Activated B cell treated with CpG ODN at 0.5 μM for 24 hours (primary cell): Measurements from ENCODE around the gene CMKLR1. TPM values are rescaled to one million over a fixed set of nuclear protein-coding genes. Genes with fewer than 3 reads are reported as not detected.

Source experiments
- ATAC-seq: fragments of 200-7000 bp; cut with Tn5 transposase; one replicate; pipeline ENCODE4 v1.10.0; 2021; ENCODE audit warnings: low read depth, mild to moderate bottlenecking, moderate library complexity
- CTCF ChIA-PET: fragments of 350-600 bp; sonication (Branson Sonifier 250); formaldehyde crosslinking; loops from one replicate; lab custom pipeline; 2021; ENCODE audit warnings: antibody characterized with exemption; lab: Charles Lee
- POLR2A ChIA-PET: fragments of 350-600 bp; sonication (Branson Sonifier 250); formaldehyde crosslinking; loops from one replicate; lab custom pipeline; 2021; ENCODE audit warnings: antibody characterized with exemption; lab: Charles Lee
- DNase-seq: peaks from one replicate; pipeline ENCODE4 v3.0.0; 2022
- H3K27ac Mint-ChIP-seq: one replicate; pipeline ENCODE4 v1.8.0; 2020; ENCODE audit warnings: mixed read lengths
- H3K27me3 Mint-ChIP-seq: one replicate; pipeline ENCODE4 v1.8.0; 2021; ENCODE audit warnings: mixed read lengths
- H3K36me3 Mint-ChIP-seq: one replicate; pipeline ENCODE4 v1.8.0; 2021; ENCODE audit warnings: low read depth, mixed read lengths
- H3K4me1 Mint-ChIP-seq: one replicate; pipeline ENCODE4 v1.8.0; 2021; ENCODE audit warnings: mixed read lengths
- H3K4me3 Mint-ChIP-seq: one replicate; pipeline ENCODE4 v1.8.0; 2020; ENCODE audit warnings: mild to moderate bottlenecking, mixed read lengths
- H3K9me3 Mint-ChIP-seq: one replicate; pipeline ENCODE4 v1.8.0; 2020; ENCODE audit warnings: mixed read lengths
- CTCF ChIP-seq: fragments of 200-600 bp; IDR thresholded peaks from one replicate; pipeline ENCODE4 v1.8.0; 2022; ENCODE audit warnings: antibody characterized with exemption, mild to moderate bottlenecking
- intact Hi-C: fragments of 100-400 bp; cut with micrococcal nuclease; formaldehyde crosslinking; loops from one replicate; pipeline ENCODE4 v1.15.1; 2024
- total RNA-seq: library from RNA; stranded (reverse); gene quantifications from 2 replicates; pipeline ENCODE4 v1.2.3, GENCODE V29; 2022

Gene CMKLR1
- total RNA-seq, 1 donor from 2014 or later = 0.24 TPM

- intact Hi-C loops = no loop called here
- Mint-ChIP-seq H3K4me3 (no peak overlapping the region), H3K9me3 (no peaks in the 10 kb centered on the region), H3K27ac (no peak overlapping the region), H3K4me1 (peaks cover 8% of the 10 kb centered on the region), H3K27me3 (peaks cover 17% of the 10 kb centered on the region), H3K36me3 (no peaks in the 10 kb centered on the region)
- DNase-seq = no peak
- CTCF ChIA-PET = no interaction called here
- no peak for TF ChIP-seq CTCF
- ATAC-seq = no peak
- POLR2A ChIA-PET = no interaction called here
These were observed 23.5 kb downstream of the CMKLR1 start for GRCh38 chr12:108315486-108316105.

DNA sequence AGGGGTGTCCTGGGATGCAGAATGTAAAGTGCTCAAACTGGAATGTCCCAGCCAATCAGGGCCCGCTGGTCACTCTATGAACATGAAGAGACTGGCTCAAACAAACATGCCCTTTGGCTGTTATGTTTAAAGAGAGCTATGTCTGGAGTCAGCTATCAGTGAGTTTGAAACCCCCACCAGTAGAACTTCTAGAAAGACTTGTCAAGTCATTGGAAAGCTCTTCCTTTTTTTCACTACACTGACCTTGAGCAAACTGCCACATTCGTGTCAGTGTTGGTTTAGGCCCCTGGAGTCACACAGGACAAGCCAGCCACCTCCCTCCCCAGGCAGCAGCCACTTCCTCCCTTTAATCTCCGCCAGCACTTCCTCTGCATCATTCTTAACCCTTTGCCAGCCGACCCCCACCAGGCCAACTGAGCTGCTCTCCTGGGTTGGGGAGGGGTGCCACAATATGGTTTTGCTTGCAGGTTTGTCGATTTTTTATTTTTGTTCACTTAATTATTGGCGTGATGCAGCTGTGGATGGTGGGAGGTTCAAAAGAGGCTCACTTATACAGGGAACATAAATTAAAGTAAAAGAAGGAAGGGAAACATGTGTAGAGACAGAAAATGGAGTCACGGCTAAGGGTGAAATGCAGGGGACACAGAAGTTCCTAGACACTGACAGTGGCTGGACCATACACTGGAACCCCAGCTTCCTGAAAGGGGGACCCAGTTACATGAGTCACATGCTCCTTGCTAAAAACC is 25.3 kb downstream of the CMKLR1 start:
- TF ChIP-seq CTCF = no peak
- intact Hi-C loops = no loop called here
- no peaks in the 10 kb centered on the region for H3K9me3 Mint-ChIP-seq
- H3K27ac Mint-ChIP-seq = no peak overlapping the region
- peaks cover 8% of the 10 kb centered on the region for H3K4me1 Mint-ChIP-seq
- ChIA-PET CTCF (no interaction called here), POLR2A (no interaction called here)
- ATAC-seq = no peak
- H3K27me3 Mint-ChIP-seq = peaks cover 17% of the 10 kb centered on the region
- no peak for DNase-seq
- no peaks in the 10 kb centered on the region for H3K36me3 Mint-ChIP-seq
- H3K4me3 Mint-ChIP-seq = no peak overlapping the region

GRCh38 chr12:108313241-108313605 is 25.9 kb downstream of the CMKLR1 start:
- CTCF ChIA-PET = no interaction called here
- intact Hi-C loops = no loop called here
- no peak overlapping the region for H3K4me3 Mint-ChIP-seq
- DNase-seq = no peak
- H3K4me1 Mint-ChIP-seq = peaks cover 8% of the 10 kb centered on the region
- H3K27me3 Mint-ChIP-seq = peaks cover 17% of the 10 kb centered on the region
- no peak for ATAC-seq
- no peaks in the 10 kb centered on the region for H3K9me3 Mint-ChIP-seq
- POLR2A ChIA-PET = no interaction called here
- no peak overlapping the region for H3K27ac Mint-ChIP-seq
- no peaks in the 10 kb centered on the region for H3K36me3 Mint-ChIP-seq
- no peak for TF ChIP-seq CTCF

DNA sequence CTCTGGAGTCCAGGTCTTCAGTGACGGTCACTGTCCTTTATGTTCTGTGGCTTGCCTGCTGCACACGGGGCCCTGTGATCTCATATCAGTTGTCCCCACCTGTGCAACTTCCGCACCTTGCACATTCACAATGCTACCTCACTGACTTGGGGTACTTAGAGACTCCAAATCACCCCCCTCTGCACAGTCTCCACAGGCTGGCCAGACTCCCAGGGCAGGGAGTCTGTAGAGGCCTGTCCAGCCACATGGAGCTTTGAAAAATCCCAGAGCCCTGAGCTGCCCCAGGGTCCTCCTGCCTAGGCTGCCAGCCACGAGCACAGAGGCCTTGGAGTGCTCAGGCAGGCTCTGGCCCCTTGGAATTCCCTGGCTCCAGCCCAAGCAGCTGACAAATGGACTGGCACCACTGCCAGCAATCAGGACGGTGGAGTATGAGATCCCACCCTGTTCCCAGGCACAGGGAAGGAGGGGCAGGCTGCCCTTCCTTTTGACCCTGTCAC is 26.4 kb downstream of the CMKLR1 start:
- ATAC-seq (no peak), DNase-seq (no peak)
- Mint-ChIP-seq H3K4me1 (peaks cover 8% of the 10 kb centered on the region), H3K36me3 (no peaks in the 10 kb centered on the region), H3K27me3 (peaks cover 19% of the 10 kb centered on the region), H3K4me3 (no peak overlapping the region), H3K9me3 (no peaks in the 10 kb centered on the region), H3K27ac (no peak overlapping the region)
- CTCF ChIA-PET = no interaction called here
- POLR2A ChIA-PET = no interaction called here
- no peak for TF ChIP-seq CTCF
- intact Hi-C loops = no loop called here

DNA sequence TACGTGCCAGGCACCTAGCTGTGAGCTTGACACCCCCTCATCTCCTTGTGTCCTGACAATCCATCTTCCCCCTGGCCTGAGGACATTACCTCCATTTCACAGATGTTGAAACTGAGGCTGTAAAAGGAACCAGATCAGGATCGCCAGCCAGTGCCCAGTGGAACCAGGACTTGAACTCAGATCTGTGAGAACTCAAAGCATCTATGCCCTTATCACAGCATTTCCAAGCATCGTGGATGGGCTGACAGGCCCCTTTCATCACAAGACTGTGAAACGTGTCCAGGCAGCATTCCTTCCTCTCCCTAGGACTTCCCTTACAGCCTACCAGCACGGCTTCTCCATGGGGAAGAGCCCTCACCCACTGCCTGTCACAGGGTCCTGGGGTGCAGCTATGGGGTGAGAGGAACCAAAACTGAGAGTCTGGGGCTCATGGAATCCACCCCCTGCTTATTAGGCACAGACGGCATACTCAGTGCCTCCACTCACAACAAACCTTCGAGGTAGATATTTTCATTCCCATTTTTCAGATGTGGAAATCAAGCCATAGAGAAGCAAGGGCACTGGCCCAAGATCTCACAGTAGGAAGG is 26.9 kb downstream of the CMKLR1 start:
- Mint-ChIP-seq H3K27ac (no peak overlapping the region), H3K9me3 (no peaks in the 10 kb centered on the region), H3K4me3 (no peak overlapping the region), H3K4me1 (peaks cover 8% of the 10 kb centered on the region), H3K36me3 (no peaks in the 10 kb centered on the region), H3K27me3 (peaks cover 19% of the 10 kb centered on the region)
- TF ChIP-seq CTCF = no peak
- CTCF ChIA-PET = no interaction called here
- intact Hi-C loops = no loop called here
- DNase-seq = no peak
- ATAC-seq = no peak
- POLR2A ChIA-PET = no interaction called here
